HepG2 (cell line): ENCODE measurements around the gene GAS2L1. TPM values are rescaled to one million over a fixed set of nuclear protein-coding genes. Genes with fewer than 3 reads are reported as not detected.

Experiments used
- ASH2L ChIP-seq: fragments of 300-600, 200-600 bp; sonication (generic); IDR thresholded peaks from 2 replicates; pipeline ENCODE4 v1.7.0; 2017; ENCODE audit warnings: low read depth, mild to moderate bottlenecking, moderate library complexity, mixed read lengths, low read length; ENCODE audit not compliant: insufficient read length
- CAMTA2 ChIP-seq: sonication (generic); formaldehyde crosslinking; IDR thresholded peaks from 2 replicates; pipeline ENCODE4 v1.4.0; 2020; ENCODE audit warnings: mild to moderate bottlenecking, missing genetic modification reagents, borderline replicate concordance
- GPN1 ChIP-seq: sonication (generic); formaldehyde crosslinking; IDR thresholded peaks from 2 replicates; pipeline ENCODE4 v1.5.1; 2020; ENCODE audit warnings: missing genetic modification reagents, borderline replicate concordance
- KDM3A ChIP-seq: IDR thresholded peaks from 2 replicates; pipeline ENCODE4 v1.6.1; 2018; ENCODE audit warnings: low read depth, missing compliant biosample characterization
- NAIF1 ChIP-seq: sonication (generic); formaldehyde crosslinking; IDR thresholded peaks from 2 replicates; pipeline ENCODE4 v1.5.0; 2020; ENCODE audit warnings: mild to moderate bottlenecking, missing genetic modification reagents, borderline replicate concordance
- RNF2 ChIP-seq: fragments of 450-650 bp; conservative IDR thresholded peaks from 2 replicates; pipeline ENCODE4 v1.6.1; 2016; ENCODE audit warnings: low read depth
- ZNF335 ChIP-seq: sonication (generic); formaldehyde crosslinking; IDR thresholded peaks from 2 replicates; pipeline ENCODE4 v1.4.0; 2020; ENCODE audit warnings: missing genetic modification reagents
- polyA plus RNA-seq, 8 experiments: library from polyadenylated mRNA; depleted of rRNA in 3 of 8; stranded (reverse) in 7 of 8; unstranded in 1 of 8; fragments of >200 nt; fragmentation: Illumina TruSeq in 4 of 8; extraction: Trizol in 4 of 8; gene quantifications; 2 replicates each; pipeline versions ENCODE4 v1.2.1 to v1.2.3, GENCODE V29; 2011 to 2016; ENCODE audit warnings: low read depth in 4 of 8, missing spikeins in 1 of 8, mixed read lengths in 1 of 8; ENCODE audit not compliant: insufficient read depth in 1 of 8
- total RNA-seq, 5 experiments: library from RNA; depleted of rRNA; stranded (reverse); fragments of >200 nt; fragmentation: Illumina TruSeq; extraction: Trizol; gene quantifications; 2 replicates each; pipeline ENCODE4 v1.2.3, GENCODE V29; 2016; ENCODE audit warnings: low read depth in 1 of 5
- TF ChIP-seq, protein P1 (sequence below): sonication (generic); formaldehyde crosslinking; IDR thresholded peaks from 2 replicates; pipeline ENCODE4 v1.5.1; 2020; ENCODE audit warnings: mild to moderate bottlenecking, missing genetic modification reagents, borderline replicate concordance
- TF ChIP-seq, protein P2 (sequence below): sonication (generic); formaldehyde crosslinking; conservative IDR thresholded peaks from 2 replicates; pipeline ENCODE4 v1.4.0; 2020; ENCODE audit warnings: missing genetic modification reagents
- TF ChIP-seq, protein P3 (sequence below), 2 experiments: sonication (generic) in 1 of 2; formaldehyde crosslinking in 1 of 2; IDR thresholded peaks; 2 replicates each; pipeline versions ENCODE4 v1.5.1 to v1.6.1; 2011 to 2020; ENCODE audit warnings: borderline replicate concordance in 1 of 2, low read depth in 1 of 2, low read length in 1 of 2, mild to moderate bottlenecking in 1 of 2, missing genetic modification reagents in 1 of 2, moderate library complexity in 1 of 2
- TF ChIP-seq, protein P4 (sequence below): IDR thresholded peaks from 2 replicates; pipeline ENCODE4 v1.6.1; 2012; ENCODE audit warnings: inconsistent platforms
- TF ChIP-seq, protein P5 (sequence below), 2 experiments: sonication (generic) in 1 of 2; formaldehyde crosslinking in 1 of 2; IDR thresholded peaks; 2 replicates each; pipeline versions ENCODE4 v1.6.1 to v1.9.0; 2014 to 2022; ENCODE audit warnings: antibody characterized with exemption in 1 of 2, borderline replicate concordance in 1 of 2, inconsistent platforms in 1 of 2, low read depth in 1 of 2, missing genetic modification reagents in 1 of 2
- TF ChIP-seq, protein P6 (sequence below): IDR thresholded peaks from 2 replicates; pipeline ENCODE4 v1.6.1; 2012; ENCODE audit warnings: low read depth, low read length, improper control_type of control experiment

The GAS2L1 gene
- total and polyA plus RNA-seq, 2 of the 13 experiments (the other 11 are each of a cell fraction or from before 2014, with no cell fraction given): 1.8 to 3.3 TPM

DNA sequence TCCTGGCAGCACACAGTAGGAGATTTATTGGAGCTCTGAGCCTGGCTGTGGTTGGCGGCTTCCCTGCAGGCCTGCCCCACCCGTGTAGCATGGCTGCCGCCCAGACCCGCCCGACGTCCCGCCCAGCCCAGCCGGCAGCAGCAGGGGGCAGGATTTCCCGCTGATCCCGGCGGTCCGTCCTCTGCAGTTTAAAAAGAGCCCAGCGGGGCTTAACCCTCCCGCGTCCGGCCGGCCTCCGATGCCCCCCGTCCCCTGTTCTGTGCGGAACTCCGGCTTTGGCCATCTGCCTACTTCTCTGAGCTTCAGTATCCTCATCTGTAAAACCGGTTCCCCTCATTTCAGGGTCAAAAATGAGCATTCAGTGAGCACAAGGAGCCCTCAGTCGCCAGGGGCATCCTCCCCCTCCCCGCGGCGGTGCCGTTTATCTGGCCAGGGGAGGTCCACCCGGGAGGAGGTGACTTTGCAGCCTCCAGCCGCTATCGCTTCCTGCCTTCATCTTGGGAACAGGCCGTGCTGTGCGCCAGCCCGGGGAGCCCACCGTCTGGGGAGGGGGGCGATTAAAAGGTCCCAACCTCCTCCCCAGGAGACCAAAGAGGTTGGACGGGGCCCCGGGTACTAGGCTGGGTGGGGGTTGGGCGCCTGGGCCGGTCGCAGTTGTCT, at the start of gene GAS2L1 (continued):
- TF ChIP-seq, protein P1, sequence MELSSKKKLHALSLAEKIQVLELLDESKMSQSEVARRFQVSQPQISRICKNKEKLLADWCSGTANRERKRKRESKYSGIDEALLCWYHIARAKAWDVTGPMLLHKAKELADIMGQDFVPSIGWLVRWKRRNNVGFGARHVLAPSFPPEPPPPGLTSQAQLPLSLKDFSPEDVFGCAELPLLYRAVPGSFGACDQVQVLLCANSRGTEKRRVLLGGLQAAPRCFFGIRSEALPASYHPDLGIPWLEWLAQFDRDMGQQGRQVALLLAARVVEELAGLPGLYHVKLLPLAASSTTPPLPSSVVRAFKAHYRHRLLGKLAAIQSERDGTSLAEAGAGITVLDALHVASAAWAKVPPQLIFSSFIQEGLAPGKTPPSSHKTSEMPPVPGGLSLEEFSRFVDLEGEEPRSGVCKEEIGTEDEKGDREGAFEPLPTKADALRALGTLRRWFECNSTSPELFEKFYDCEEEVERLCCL (CRISPR knock-in tag): no peak
- no peak for TF ChIP-seq ZNF335 (CRISPR knock-in tag)
- no peak for TF ChIP-seq RNF2
- TF ChIP-seq, protein P2, sequence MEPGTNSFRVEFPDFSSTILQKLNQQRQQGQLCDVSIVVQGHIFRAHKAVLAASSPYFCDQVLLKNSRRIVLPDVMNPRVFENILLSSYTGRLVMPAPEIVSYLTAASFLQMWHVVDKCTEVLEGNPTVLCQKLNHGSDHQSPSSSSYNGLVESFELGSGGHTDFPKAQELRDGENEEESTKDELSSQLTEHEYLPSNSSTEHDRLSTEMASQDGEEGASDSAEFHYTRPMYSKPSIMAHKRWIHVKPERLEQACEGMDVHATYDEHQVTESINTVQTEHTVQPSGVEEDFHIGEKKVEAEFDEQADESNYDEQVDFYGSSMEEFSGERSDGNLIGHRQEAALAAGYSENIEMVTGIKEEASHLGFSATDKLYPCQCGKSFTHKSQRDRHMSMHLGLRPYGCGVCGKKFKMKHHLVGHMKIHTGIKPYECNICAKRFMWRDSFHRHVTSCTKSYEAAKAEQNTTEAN (CRISPR knock-in tag): no peak
- TF ChIP-seq, protein P3, sequence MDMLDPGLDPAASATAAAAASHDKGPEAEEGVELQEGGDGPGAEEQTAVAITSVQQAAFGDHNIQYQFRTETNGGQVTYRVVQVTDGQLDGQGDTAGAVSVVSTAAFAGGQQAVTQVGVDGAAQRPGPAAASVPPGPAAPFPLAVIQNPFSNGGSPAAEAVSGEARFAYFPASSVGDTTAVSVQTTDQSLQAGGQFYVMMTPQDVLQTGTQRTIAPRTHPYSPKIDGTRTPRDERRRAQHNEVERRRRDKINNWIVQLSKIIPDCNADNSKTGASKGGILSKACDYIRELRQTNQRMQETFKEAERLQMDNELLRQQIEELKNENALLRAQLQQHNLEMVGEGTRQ (IDR thresholded peaks at IDR 0.05; ENCODE audit: low read depth, low read length): no peak
- TF ChIP-seq, protein P3 (CRISPR knock-in tag; IDR thresholded peaks at IDR 0.05; ENCODE audit: borderline replicate concordance): no peak
- TF ChIP-seq, protein P4, sequence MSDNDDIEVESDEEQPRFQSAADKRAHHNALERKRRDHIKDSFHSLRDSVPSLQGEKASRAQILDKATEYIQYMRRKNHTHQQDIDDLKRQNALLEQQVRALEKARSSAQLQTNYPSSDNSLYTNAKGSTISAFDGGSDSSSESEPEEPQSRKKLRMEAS: peak; percentile 49
- no peak for TF ChIP-seq NAIF1 (CRISPR knock-in tag)
- peak; percentile 42 for TF ChIP-seq ASH2L
- TF ChIP-seq GPN1 (CRISPR knock-in tag): no peak
- TF ChIP-seq, protein P5, sequence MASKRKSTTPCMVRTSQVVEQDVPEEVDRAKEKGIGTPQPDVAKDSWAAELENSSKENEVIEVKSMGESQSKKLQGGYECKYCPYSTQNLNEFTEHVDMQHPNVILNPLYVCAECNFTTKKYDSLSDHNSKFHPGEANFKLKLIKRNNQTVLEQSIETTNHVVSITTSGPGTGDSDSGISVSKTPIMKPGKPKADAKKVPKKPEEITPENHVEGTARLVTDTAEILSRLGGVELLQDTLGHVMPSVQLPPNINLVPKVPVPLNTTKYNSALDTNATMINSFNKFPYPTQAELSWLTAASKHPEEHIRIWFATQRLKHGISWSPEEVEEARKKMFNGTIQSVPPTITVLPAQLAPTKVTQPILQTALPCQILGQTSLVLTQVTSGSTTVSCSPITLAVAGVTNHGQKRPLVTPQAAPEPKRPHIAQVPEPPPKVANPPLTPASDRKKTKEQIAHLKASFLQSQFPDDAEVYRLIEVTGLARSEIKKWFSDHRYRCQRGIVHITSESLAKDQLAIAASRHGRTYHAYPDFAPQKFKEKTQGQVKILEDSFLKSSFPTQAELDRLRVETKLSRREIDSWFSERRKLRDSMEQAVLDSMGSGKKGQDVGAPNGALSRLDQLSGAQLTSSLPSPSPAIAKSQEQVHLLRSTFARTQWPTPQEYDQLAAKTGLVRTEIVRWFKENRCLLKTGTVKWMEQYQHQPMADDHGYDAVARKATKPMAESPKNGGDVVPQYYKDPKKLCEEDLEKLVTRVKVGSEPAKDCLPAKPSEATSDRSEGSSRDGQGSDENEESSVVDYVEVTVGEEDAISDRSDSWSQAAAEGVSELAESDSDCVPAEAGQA (IDR thresholded peaks at IDR 0.05; ENCODE audit: low read depth): no peak
- TF ChIP-seq, protein P5 (CRISPR knock-in tag; IDR thresholded peaks at IDR 0.05; ENCODE audit: borderline replicate concordance): no peak
- 0 out of 2 replicates have a peak, but pooled peaks have one; percentile 24 for TF ChIP-seq KDM3A (CRISPR knock-in tag)
- no peak for TF ChIP-seq CAMTA2 (CRISPR knock-in tag)
- TF ChIP-seq, protein P6, sequence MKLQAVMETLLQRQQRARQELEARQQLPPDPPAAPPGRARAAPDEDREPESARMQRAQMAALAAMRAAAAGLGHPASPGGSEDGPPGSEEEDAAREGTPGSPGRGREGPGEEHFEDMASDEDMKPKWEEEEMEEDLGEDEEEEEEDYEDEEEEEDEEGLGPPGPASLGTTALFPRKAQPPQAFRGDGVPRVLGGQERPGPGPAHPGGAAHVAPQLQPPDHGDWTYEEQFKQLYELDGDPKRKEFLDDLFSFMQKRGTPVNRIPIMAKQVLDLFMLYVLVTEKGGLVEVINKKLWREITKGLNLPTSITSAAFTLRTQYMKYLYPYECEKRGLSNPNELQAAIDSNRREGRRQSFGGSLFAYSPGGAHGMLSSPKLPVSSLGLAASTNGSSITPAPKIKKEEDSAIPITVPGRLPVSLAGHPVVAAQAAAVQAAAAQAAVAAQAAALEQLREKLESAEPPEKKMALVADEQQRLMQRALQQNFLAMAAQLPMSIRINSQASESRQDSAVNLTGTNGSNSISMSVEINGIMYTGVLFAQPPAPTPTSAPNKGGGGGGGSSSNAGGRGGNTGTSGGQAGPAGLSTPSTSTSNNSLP: no peak
